Skin epidermis (tissue), 12 donors: Measurements from ENCODE around the gene SLC2A11.
"Not testable (repeated sequence)": the region's sequence is repeated elsewhere in the genome, so short reads cannot be mapped to it uniquely, and the experiment has no call there.

Experiments used
- H3K27ac ChIP-seq, 21 experiments: fragments of 200-600 bp; sonication (generic) in 11 of 21; one replicate each; pipeline ENCODE4 v1.5.0; 2020; ENCODE audit warnings: mild to moderate bottlenecking in 3 of 21, inconsistent platforms in 2 of 21, moderate library complexity in 2 of 21
- H3K4me3 ChIP-seq, 7 experiments: fragments of 200-600 bp; sonication (generic) in 2 of 7; one replicate each; pipeline ENCODE4 v1.5.0; 2020; ENCODE audit warnings: inconsistent platforms in 2 of 7, mild to moderate bottlenecking in 2 of 7, moderate library complexity in 1 of 7

Gene SLC2A11

DNA sequence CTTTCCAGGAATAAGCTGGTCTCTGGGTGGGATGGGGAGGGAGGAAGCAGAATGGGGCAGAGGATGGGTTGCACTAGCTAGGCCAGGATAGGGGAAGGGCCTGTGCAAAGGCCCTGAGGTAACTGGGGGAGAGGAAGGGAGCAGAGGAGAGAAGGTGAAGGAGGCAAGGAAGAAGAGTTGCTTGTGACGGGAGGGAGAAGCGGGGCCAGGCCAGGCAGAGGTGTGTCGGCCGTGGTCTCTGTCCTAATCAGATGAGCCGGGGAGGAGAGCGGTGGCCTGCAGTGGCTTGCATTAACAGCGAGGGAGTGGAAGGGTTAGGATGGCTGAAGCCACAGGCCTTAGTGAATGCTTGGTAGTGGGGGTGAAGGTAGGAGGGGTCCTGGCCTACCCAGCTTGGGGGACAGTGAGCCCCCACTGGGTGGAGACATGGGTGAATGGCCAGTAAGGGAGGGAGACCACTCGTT is 12.9 kb upstream of the SLC2A11 start:
- Histone ChIP-seq H3K4me3 (no peak overlapping the region), H3K27ac (peak overlapping the region in 10 of 21 experiments; percentile 0 to 77 (median 41))

DNA sequence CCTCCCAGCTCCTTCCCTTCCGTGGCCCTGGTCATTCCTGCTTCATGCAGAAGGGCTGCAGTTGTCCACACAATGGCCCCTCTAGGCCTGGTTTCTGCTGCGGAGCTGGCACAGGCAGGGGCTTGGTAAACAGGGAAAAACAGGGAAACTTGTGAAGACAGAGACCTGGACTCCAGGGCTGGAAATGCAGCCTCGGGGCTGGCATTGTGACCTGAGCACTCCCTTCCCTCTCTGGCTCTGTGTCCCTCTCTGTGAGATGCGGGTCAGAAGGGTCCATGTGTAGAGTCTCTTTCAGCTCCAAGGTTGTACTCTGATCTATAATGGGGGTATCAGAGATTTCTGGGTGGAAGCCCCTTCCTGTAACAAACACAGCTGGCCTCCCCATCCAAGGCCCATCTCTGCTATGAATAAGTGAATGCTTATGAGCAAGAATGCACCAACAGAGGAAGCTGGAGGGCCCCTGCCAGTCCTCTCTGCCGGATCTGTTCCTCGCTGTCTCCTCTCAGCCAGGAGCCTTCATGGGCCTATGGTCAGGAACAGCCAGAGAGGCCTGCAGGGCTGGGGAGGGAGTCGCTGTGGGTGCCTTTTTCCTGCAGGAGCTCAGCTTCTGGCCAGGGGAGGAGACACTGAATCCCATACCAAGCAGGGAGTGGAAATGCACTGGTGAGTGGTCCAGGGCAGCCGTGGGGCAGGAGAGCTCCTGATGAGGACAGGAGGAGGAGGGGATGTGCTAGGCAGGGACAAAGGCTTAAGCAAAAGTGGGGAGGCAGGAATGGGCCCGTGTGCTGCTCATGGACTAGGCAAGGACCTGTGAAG is 12.2 kb upstream of the SLC2A11 start:
- peak overlapping the region in 14 of 21 experiments; percentile 0 to 77 (median 48) for H3K27ac ChIP-seq

DNA sequence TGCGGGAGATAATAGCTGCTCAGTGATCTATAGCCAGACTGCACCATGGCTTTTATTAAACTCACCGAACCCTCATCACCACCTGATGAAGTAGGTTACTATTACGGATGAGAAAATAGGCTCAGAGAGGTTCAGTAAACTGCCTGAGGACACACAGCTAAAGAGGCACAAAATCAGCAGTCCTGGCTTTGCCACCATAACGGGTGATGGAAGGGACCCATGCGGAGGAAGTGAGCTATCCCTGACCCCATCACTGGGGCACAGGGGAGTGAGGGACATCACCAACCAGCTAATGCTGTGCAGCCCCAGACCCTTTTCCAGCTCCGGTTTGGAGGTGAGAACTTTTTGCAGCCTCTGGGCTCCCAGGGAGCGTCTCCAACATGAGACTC is 11.6 kb upstream of the SLC2A11 start:
- H3K27ac ChIP-seq: peak overlapping the region in 13 of 21 experiments; percentile 0 to 77 (median 49)

More for the DNA sequence above, 12.2 kb upstream of the SLC2A11 start:
- H3K4me3 ChIP-seq: no peak overlapping the region

DNA sequence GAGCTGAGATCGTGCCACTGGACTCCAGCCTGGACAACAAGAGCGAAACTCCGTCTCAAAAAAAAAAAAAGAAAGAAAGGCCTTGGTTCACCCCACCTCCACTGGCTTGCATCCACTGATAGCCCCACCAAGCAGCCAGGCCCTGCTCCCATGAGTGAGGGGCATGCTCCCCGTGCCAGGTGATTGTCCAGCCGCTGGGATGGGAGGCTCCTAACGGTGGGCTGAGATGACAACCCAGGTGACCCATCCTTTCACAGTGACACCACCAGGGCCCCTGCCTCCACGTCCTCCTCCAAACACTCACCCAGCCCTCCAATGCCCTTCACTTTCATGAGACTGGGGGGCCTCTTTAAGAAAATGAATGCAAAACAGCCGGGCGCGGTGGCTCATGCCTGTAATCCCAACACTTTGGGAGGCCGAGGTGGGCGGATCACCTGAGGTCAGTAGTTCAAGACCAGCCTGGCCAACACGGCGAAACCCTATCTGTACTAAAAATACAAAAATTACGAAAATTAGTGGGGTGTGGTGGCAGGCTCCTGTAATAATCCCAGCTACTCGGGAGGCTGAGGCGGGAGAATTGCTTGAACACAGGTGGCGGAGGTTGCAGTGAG is 10.3 kb upstream of the SLC2A11 start:
- Histone ChIP-seq H3K4me3 (no peak overlapping the region), H3K27ac (peak overlapping the region in 10 of 21 experiments; percentile 11 to 77 (median 52))

More for the DNA sequence above, 11.6 kb upstream of the SLC2A11 start:
- H3K4me3 ChIP-seq: no peak overlapping the region

DNA sequence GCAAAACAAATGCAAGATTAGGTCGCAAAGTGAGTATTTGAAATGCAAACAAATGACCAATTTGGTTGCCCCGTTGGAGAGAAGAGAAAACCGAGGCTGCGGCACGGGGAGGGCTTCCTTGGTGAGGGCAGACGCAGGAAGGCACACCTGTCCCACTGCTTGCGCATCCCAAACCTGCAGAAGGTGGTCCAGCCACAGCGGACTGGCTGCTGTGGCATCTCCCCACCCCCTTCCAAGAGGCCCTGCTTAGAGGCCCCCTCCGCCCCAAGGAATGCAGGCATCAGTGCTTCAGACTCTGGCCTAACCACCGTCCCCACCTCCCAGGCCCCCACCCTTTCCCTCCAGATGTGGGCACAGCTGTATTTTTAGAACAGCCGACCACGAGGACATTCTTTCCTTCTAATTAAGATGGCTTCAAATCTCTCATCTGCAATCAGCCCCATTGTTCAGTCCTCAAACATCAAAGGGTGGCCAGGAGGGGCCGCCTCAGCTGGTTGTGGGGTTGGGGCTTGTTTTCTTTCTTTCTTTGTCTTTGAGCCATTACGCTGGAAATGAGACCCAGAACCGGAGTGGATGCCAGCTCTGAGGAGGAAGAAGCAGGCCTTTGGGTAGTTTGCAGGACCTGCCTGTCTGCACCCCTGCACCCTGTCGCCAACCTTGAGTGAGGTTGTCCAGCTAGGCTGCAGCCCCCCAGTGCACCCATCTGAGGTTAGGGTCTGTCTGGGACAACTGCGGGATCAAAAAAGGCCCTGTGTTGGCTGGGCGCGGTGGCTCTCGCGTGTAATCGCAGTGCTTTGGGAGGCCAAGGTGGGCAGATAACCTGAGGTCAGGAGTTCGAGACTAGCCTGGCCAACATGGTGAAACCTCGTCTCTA is 9.4 kb upstream of the SLC2A11 start:
- Histone ChIP-seq H3K27ac (peak overlapping the region in 6 of 21 experiments; percentile 16 to 77 (median 61)), H3K4me3 (no peak overlapping the region)

DNA sequence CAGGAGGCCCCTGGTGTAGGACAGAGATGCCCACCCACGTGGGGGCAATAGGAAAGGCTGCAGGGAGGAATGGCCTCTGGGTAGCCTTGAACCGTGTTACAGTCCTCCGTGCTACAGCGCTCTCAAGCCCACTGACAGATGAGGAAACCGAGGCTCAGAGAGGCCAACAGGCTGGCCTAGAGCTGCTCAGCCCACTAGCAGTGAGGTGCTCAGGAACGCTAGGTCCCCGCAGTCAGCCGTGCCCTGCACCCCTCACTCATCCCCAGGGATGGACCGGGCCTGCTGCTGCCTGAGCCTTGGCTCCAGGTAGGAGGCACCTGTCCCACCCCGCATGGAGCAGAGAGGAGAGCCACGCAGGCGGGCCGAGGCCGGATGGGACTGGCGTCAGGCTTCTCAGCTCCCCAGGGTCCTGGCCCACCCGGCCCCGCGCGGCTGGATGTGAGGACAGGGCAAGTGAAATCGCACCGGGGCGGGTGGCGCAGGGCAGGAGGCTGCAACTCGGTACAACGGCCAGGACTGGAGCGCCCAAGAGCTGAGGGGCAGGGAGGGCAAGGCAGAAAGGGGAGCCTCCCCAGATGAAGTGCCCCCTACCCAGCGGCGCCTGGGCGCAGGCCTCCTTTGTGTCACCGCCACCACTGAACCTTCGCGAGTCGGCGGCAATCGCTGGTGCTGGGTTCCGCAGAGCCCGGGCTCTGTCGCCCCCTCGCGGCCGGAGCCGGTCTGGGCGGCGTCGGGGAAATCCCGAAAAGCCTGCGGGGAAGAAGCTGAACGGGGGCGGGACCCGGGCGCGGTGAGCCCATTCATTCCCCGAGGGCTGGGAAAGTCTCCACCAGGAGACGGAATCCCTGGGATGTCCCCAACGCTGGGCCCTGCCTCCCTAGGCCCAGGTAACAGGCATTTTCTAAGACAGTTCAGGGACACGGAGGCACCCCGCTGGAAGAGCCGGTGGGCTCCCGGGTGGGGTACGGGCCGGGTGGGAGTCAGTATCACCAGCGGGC is 8.4 kb upstream of the SLC2A11 start:
- no peak overlapping the region for H3K4me3 ChIP-seq
- peak overlapping the region in 5 of 21 experiments; percentile 16 to 77 (median 40) for H3K27ac ChIP-seq

DNA sequence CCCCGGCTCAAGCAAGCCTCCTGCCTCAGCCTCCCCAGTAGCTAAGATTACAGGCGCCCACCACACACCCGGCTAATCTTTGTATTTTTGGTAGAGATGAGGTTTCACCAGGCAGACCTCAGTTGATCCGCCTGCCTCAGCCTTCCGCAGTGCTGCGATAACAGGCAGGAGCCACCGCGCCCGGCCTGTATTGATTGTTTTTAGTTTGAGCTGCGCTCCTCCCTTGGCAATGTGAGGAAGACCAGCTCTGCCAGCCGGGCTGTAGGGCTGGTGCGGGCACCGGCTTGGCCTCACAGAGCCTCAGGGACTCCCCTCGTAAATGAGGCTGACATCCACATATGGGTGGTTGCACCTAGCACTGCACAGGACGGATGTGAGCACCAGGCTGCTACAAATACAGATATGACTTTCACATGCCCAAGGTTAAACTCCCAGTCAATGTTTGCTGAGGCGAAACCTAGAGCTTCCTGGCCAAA is 7.5 kb upstream of the SLC2A11 start:
- Histone ChIP-seq H3K4me3 (no peak overlapping the region), H3K27ac (no peak overlapping the region)

DNA sequence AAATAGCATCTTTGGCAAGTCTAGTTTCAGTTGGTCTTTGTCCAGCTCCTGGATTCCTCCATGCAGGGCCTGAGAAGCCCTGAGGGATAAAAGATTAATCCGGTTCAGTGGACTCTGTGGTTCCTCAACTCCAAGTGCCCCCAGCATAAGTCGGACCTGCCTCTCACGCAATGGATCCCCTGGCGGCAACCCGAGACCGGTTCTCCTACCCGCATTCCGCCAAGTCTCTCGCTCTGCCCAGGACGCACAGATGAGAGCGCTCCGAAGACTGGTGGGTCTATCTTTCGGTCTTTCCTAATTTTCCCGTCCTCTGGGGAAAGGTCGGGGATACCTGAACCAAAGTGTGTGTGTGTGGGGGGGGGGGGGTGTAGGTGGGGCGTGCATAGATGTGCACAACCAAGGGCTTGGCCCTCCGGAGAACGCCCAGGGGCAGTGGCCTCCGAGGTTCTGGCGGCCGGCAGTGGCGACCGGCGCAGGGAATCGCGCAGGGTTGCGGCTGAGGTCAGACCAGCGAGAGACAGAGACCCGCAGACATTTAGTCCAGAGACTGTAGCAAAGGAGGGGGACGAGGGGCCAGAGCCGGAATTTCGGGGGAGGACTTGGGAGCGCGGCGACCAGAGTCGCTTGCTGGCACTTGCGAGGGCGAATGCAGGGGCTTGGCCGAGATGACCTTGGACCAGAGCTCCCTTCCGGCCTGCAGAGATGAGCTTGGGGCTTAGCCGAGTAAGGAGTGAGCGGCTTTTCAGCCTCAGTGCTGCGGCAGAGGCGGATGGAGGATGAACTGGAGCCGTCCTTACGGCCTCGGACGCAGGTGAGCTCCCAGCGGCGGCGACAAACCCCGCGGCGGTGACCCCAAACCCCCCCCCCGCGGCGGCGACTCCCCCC is 712 bp upstream of the SLC2A11 start:
- peak overlapping the region; percentile 47 to 68 (median 61) for H3K4me3 ChIP-seq
- H3K27ac ChIP-seq: peak overlapping the region; percentile 44 to 93 (median 81)

DNA sequence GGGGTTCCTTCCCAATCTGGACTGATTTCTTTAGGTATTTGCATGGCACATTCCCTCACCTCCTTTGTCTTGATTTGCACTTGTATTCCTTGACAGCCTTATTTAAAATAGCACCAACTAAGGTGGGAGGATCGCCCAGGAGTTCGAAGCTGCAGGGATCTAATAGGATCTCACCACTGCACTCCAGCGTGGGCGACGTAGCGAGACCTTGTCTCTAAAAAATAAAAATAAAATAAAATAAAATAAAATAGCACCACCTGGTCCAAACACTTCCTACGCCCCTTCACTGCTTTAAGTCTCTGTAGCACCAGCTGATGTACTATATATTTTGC is 775 bp downstream of the SLC2A11 start:
- Histone ChIP-seq H3K4me3 (peak overlapping the region in 6 of 7 experiments; percentile 51 to 68 (median 62)), H3K27ac (peak overlapping the region in 8 of 21 experiments; percentile 48 to 93 (median 86))

DNA sequence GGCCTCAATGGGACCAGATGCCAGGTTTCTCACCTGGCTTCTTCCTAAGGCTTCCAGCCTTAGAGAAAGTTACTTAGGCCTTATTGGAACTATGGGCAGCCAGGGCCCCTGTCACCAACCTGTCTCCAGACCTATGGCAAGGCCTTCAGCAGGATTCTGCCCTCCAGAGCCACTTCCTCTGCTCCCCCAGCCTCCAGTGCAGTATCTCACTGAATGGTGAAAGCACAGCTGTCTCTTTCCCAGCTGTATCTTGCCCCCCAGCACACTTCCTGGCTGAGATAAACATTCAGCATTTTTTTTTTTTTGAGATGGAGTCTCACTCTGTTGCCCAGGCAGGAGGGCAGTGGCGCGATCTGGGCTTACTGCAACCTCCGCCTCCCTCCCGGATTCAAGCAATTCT is 1.5 kb downstream of the SLC2A11 start:
- H3K4me3 ChIP-seq: no peak overlapping the region
- H3K27ac ChIP-seq: no peak overlapping the region

DNA sequence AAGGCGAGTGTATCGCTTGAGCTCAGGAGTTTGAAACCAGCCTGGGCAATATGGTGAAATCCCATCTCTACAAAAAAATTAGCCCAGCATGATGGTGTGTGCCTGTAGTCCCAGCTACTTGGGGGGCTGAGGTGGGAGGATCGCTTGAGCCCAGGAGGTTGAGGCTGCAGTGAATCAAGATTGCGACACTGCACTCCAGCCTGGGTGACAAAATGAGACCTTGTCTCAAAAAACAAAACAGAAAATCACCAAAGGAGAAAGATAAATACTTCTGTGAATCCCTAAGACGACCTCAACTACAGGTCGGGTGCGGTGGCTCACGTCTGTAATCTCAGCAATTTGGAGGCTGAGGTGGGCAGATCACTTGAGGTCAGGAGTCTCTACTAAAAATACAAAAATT is 2.5 kb downstream of the SLC2A11 start:
- H3K27ac ChIP-seq, H3K4me3 ChIP-seq: not testable (repeated sequence)

DNA sequence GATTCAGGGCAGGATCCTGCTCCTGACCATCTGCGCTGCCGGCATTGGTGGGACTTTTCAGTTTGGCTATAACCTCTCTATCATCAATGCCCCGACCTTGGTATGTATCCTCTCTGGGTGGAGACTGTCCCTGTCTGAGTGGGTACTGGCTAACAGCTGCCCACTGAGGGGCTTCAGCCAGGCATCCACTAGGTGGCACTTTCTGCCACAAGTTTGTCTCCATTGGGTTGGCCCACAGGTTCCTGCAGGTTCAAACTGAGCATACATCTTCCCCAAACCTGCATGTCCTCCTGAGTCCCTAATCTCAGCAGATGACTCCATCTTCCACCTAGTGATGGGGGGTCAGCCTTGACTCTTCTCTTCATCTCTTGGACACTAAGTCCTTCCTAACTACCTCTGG is 4.4 kb downstream of the SLC2A11 start:
- Histone ChIP-seq H3K27ac (no peak overlapping the region), H3K4me3 (no peak overlapping the region)

DNA sequence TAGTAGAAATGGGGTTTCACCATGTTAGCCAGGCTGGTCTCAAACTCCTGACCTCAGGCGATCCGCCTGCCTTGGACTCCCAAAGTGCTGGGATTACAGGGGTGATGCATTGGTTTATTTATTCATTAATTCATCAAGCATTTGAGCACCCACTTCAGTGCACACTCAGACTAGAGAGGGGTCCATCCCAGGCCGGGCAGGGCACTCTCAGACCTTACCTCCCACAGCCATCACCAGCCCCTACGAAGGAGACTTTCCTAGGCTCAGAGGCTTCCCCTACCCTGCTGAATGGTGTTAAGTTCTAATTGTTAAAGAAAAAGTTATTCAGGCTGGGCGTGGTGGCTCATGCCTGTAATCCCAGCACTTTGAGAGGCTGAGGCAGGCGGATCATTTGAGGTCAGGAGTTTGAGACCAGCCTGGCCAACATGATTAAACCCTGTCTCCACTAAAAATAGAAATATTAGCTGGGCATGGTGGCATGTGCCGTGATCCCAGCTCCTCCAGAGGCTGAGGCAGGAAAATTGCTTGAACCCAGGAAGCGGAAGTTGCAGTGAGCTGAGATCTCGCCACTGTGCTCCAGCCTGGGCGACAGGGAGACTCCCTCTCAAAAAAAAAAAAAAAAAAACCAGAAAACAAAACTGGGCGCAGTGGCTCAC is 7.0 kb downstream of the SLC2A11 start:
- not testable (repeated sequence) for H3K4me3 ChIP-seq, H3K27ac ChIP-seq

DNA sequence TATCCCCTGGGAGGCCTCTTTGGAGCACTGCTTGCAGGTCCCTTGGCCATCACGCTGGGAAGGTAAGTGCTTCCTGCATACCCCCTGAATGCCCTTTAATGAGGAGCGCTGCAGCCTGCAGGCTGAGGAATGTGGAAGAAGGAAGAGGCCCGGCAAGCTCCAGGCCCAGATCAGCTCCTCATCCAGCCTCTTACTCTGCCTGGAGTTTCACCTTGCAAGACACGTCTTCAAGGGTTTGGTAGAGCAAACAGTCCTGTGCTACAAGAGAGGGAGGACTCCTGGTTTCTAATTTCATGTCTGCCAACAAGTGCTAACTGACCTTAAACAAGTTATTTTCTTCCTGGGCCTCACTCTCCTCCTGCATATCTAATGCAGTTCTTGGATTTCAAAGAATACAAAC is 10.9 kb downstream of the SLC2A11 start:
- H3K27ac ChIP-seq: no peak overlapping the region
- no peak overlapping the region for H3K4me3 ChIP-seq

DNA sequence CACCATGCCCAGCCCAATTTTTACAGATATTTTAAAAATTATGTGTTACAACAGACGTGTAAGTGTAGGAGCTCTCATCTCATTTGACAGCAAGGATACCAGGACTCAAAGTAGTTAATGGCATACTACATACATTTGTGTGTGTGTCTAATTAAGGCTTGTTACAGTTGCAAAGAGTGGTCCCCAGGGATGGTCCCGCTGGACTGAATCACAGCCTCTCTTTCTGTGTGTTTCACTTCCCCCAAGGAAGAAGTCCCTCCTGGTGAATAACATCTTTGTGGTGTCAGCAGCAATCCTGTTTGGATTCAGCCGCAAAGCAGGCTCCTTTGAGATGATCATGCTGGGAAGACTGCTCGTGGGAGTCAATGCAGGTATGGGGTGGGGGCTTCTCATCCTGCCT is 17.2 kb downstream of the SLC2A11 start:
- no peak overlapping the region for H3K27ac ChIP-seq
- no peak overlapping the region for H3K4me3 ChIP-seq

DNA sequence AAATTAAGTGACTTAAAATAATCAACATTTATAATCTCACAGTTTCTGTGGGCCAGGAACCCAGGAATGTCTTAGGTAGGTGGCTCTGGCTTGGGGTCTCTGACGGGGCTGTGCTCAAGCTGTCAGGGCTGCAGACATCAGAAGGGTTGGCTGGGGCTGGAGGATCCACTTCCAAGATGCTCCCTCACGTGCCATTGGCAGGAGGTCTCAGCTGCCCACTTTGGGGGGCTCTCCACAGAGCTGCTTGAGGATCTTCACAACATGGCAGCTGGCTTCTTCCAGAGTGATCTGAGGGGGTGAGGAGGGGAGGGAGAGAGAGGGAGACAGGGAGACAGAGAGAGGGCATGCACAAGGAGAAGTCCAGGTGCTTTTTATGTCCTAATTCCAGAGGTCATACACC is 18.1 kb downstream of the SLC2A11 start:
- Histone ChIP-seq H3K27ac (no peak overlapping the region), H3K4me3 (no peak overlapping the region)

DNA sequence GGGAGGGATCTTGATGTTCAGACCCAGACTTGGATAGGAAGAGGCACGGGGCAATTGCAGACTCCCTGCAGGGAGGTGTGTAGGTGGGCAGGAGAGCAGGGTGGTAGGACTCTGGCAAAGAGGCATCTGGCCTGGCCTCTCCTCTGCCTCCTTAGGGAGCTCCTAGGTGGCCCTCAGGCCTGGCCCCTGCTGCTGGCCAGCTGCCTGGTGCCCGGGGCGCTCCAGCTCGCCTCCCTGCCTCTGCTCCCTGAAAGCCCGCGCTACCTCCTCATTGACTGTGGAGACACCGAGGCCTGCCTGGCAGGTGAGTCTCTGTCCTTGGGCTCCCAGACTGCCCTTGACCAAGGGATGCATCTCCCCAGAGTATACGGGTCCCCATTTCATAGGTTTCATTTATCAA is 19.9 kb downstream of the SLC2A11 start:
- H3K4me3 ChIP-seq: no peak overlapping the region
- no peak overlapping the region for H3K27ac ChIP-seq
